PC-9 (cell line): ENCODE data around the gene CMSS1.

Experiments
- EZH2 ChIP-seq: fragments of 200-600 bp; sonication (generic); IDR thresholded peaks from 2 replicates; pipeline ENCODE4 v1.8.0; 2017; ENCODE audit warnings: antibody characterized with exemption, low read depth
- TF ChIP-seq, protein P1 (sequence below): fragments of 200-600 bp; sonication (generic); conservative IDR thresholded peaks from 2 replicates; pipeline ENCODE4 v1.6.1; 2017; ENCODE audit warnings: mixed run types, antibody characterized with exemption, mild to moderate bottlenecking, moderate library complexity

DNA sequence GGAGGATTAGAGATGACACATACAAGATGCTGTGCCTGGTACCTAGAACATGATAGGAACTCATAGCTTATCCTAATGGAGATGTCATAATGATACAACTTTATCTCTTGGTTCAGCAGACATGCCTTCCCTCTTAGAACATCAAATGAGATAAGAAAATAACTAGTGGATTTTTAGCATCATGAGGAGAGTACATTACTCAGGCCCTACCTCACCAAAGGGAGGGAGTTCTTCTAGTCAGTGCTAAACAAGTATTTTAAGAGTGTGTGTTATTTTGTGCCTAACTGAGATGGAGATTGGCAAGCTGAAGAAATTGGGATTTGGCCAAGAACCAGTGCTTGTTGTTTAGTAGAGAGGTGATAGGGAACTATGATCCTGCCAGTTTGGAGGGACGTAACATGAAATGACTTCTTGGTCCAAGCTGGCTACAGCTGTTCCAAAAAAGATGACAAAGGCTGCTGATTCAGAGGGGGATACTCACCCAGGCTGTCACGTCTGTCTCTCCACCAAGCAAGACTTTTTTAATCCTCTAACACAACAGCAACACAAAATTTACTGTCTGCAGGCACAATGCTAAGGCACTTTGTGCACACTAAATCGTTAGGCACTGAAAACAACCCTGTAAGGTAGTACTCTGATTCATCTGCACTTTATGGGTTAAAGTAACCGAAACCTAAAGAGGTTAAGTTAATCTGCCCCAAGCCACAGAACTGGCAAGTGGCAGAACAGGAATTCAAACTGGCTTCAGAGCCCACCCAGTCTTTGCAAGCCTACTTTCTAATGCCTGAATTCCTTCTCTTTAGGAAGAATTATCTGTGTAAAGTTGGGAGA is 126.5 kb downstream of the CMSS1 start:
- TF ChIP-seq EZH2: no peak
- TF ChIP-seq, protein P1, sequence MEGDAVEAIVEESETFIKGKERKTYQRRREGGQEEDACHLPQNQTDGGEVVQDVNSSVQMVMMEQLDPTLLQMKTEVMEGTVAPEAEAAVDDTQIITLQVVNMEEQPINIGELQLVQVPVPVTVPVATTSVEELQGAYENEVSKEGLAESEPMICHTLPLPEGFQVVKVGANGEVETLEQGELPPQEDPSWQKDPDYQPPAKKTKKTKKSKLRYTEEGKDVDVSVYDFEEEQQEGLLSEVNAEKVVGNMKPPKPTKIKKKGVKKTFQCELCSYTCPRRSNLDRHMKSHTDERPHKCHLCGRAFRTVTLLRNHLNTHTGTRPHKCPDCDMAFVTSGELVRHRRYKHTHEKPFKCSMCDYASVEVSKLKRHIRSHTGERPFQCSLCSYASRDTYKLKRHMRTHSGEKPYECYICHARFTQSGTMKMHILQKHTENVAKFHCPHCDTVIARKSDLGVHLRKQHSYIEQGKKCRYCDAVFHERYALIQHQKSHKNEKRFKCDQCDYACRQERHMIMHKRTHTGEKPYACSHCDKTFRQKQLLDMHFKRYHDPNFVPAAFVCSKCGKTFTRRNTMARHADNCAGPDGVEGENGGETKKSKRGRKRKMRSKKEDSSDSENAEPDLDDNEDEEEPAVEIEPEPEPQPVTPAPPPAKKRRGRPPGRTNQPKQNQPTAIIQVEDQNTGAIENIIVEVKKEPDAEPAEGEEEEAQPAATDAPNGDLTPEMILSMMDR: no peak
